SW480 (cell line): ENCODE measurements around the gene VPS13C.

Experiments
- DNase-seq: peaks from one replicate; pipeline ENCODE4 v3.0.0-alpha.2; 2016; ENCODE audit warnings: low spot score

Gene VPS13C

DNA sequence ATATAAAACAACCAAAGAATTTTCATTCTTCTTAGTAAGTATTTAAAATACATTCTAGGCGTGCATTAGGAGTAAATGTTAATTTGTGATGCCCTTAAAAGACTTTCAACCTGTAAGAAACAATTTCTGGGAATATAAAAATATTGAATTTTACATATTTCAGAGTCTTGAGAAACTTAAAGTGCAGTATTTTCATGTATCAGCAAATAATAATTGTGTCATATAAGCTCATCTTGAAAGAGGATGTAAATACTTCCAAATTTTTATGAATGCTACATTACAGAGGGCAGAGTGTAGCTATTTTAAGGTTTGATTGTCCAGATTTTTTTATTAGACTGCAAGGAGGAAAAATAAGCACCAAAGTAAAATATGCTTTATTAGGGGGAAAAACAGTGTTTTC lies 207.1 kb downstream of the VPS13C start:
- DNase-seq: no peak

GRCh38 chr15:61851955-61852354 lies 208.3 kb downstream of the VPS13C start:
- no peak for DNase-seq

DNA sequence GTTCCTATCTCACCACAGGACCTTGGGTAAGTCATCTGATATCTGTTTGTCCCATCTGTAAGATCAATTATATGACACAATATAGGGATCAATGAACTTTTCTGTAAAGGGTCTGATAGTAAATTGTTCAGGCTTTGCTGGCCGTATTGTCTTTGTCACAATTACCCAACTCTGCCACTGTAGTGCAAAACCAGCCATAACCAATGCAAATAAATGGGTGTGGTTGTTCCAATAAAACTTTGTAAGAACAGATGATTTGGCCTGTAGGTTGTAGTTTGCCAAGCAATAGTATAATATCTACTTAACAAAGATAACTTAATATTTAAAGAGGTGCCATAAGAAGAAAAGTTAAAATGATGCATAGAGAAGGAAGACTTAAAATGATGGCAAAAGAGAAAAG lies 210.8 kb downstream of the VPS13C start:
- DNase-seq: no peak

DNA sequence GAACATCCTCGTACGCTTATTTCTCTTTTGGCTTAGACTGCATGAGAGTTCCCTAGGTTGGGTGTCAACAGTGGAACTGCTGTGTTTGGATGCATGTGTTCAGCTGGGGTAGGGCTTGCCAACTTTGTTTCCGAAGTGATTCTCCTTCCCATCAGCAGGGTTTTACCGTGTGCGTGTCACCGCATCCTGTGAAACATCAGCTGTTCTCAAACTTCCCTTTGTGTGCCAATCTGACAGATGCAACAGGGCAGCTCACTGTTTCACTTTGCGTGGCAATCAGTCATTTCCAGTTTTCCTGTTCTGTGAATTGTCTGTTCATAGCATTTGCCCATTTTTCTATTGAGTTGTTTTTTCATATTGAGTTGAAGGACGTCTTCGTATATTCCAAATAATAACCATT lies 218.8 kb downstream of the VPS13C start:
- no peak for DNase-seq

- no peak for DNase-seq
These were observed 220.2 kb downstream of the VPS13C start for GRCh38 chr15:61840090-61840489.

- no peak for DNase-seq
These were observed 220.7 kb downstream of the VPS13C start for GRCh38 chr15:61839546-61839945.

DNA sequence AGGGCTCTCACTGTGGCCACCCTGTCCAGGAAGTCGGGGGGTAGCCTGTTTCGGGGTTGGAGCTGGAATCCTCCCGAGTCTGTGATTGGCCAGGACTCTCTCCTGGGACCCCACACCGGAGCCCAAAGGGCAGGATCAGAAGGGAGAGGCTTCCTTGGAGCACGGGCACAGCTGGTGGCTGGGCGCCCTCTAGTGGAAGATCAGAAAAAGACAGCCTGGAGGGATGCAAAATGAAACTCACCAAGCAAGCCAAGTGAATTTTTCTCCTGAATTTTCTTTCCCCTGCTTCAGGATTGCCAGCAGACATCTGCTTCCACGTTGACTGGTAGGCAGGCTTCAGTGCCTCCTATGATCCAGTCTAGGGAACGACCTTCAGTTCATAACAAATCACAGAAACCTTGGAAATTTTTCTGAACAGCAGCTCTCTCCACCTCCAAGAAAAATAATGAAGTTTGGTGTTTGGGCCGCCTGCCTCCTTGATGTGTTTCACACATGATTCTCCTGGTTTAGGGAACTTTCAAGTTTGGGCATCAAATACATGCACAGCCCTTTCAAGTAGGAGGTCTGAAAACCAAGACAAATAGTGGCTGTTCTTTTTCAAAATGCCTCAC lies 224.6 kb downstream of the VPS13C start:
- peak; percentile 39 for DNase-seq

- DNase-seq: no peak
These were observed 225.2 kb downstream of the VPS13C start for GRCh38 chr15:61835029-61835428.

- DNase-seq: peak; percentile 49
These were observed 226.1 kb downstream of the VPS13C start for GRCh38 chr15:61834076-61834697.

- no peak for DNase-seq
These were observed 228.0 kb downstream of the VPS13C start for GRCh38 chr15:61832223-61832622.

DNA sequence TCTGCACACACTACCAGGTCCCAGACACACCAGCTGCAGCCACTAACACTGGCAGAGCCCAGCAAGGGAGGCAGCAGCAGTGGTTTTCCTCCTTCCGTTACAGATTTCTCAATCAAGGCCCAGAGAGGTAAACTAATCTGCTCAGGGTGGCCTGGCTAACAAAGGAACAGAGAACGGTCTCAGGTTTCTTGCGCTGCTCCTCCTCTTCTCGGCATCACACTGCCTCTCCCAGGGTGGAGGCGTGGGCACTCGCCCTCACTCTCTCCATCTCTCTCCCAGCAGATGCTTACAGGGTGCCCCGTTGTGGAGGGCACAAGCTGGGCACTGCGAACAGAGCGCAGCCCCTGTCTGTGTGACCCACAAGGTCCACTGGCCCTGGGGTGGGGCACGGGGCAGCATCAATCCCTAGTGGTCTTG lies 228.7 kb downstream of the VPS13C start:
- DNase-seq: no peak

GRCh38 chr15:61830536-61831330 lies 229.5 kb downstream of the VPS13C start:
- DNase-seq: no peak

DNA sequence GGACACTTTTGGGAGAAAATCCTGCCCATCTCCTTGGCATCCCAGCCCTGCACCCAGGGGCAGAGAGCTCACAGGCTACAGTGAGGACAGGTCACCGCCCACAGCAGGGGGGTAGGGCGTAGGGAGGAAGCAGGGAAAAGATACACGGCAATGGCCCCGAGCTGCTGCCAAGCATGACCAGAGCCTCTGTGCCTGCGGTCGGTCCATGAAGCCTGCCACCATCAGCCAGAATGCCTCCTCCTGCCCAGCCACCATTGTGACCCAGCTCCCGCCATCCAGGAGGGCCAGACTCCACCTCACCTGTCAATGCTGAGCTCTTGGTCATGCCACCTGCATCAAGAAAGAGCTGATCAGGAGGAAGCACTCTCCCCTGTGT lies 230.7 kb downstream of the VPS13C start:
- DNase-seq: no peak

DNA sequence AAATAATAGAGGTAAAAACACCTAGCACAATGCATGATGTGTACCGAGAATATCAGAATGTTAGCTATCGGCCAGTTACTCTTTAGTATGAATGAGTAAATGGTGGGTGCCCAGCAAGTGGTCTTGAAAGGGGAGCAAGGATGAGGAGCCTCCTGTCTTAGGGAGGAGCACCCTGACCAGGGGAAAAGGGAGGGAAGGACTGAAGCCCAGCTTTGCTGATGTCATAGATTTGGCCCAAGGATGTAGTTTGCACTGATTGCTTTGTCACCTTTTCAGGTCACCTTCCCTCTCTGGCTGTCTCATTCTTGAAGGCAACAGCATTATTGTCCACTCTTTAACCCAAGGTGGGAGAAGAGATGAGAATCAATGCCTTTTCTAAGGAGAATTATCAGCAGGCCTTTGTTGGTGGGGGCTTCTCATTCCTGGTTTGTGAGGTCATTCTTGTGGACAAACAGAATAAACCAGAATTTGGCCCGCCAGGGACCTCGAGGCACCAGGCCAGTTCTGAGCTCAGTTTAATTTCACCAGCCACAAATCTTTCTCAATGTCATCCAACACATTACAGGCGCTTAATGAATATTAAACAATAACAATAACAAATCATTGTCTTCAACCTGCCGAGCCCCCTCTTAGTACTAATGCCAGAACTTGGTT lies 231.3 kb downstream of the VPS13C start:
- no peak for DNase-seq

DNA sequence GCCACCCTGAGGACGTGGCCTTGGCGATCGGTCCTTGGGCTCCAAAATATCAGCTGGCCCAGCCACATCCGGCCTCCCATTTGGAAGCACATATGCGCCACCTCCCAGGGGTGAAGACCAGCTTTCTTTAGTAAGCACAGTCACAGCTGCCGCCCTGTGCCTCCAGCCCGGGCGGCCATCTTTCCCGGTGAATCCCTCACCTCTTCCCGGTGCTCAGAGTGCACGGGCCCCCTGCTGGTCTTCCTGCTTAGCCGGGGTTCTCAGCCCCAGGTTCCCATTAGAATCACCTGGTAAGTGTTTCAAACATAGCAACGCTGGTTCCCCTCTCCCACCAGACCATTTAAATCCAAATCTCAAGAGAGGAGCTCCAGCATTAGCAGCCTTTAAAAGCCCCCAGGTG lies 232.2 kb downstream of the VPS13C start:
- DNase-seq: no peak

DNA sequence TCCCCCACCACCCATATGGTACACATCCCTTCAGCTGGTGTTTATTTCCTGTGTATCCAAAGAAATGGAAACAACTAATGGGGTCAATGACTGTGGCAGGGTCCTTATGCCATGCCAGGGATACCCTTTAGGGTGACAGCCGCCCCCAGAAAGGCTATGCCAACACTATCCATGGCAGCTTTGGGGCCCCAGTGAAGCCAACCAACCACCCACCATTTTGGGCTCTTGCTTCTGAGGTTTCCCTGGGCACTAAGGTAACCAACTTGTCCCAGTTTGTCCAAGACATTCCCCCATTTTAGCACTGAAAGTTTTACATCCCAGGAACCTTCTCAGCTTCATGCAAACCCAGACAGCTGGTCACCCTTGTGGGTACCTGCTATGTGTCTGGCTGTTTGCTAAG lies 233.1 kb downstream of the VPS13C start:
- DNase-seq: no peak

DNA sequence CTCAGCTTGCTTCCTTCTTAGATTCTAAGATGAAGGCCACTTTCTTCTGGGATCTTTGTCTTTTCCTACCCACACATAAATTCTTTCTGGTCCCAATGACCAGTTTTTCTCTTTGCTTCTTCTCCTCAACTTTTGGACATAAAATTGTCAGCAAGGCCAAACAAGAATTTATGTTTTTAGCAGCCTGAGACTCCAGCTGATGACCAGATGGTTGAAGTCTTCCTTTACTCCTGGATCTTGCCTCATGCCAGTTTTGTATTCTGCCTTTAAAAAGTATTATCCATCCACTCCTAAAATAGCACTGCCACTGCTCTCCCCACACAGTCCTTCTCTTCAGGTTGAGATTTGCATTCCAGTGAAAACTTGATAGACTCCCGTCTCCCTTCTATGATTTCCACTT lies 236.0 kb downstream of the VPS13C start:
- no peak for DNase-seq

DNA sequence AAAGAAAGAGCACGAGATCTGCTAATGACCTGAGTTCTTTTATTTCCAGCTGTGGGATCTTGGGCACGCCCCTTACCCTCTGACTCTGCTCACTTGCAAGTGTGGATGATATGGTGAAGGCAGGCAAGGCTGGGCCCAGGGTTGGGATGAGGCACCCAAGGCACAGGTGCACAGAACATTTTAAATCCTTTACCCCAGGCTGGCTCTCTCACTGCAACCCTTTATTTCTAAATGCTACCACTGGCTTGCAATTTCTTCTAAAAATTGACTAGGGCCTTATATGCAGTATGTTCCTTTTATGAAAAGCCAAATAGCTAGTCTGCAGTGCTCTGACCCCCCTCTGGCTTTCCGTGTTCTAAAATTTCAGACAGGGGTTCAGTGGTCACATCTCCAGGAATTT lies 237.7 kb downstream of the VPS13C start:
- DNase-seq: no peak

DNA sequence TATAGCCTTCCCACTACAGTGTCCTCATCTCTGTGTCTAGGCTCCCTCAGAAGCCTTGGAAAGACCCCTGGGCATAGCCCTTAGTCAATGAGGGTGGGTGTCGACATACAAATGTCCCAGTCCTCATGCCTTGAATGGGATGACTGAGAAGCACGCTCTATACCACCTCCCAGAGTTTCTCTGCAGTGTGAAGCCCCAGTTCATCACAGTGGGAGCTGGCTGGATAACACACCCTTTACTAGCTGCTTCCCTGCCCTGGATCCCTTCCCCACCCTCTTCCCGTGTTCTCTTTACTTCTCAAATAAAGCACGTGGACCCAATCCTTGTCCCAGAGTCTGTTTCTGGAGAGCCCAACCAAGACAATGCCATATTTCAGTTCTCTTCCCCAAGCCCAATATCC lies 239.3 kb downstream of the VPS13C start:
- no peak for DNase-seq

- no peak for DNase-seq
These were observed 240.0 kb downstream of the VPS13C start for GRCh38 chr15:61820212-61820611.

DNA sequence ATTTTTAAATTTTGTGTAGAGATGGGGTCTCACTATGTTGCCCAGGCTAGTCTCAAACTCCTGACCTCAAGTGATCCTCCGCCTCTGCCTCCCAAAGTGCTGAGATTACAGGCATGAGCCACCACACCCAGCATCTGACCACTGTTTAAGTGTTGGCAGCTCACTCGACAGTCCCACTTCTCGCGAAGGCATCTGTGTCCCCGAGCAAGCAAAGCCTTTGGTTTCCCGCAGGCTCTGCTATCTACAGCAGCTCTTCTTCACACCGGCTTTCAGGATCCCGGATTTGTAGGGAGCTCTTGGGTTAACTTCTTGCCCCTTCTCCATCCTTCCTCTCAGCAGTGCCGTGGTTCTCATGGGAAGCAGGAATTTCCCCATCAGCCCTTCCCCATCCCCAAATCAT lies 240.9 kb downstream of the VPS13C start:
- DNase-seq: no peak

GRCh38 chr15:61818801-61819200 lies 241.4 kb downstream of the VPS13C start:
- DNase-seq: no peak

DNA sequence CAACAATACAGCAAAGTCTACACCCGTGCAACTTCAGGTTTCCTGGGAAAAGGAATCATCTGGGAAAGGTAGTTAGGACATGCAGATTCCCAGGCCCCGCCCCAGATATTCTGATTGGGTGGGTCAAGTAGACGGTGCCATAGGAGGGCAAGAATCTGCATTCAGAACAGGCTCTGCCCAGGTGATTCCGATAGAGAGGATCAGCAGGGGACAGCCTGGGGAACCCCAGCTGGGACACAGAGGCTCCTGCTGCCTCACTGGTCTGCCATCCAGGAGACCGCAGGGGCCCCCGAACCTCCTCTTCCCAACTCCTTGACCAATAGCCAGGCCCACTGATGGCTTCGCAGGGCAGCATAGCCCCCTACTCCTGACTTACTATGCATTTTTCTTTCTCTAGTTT lies 243.4 kb downstream of the VPS13C start:
- DNase-seq: no peak
